ENCODE measurements around the gene IRF4.

Gene IRF4

GRCh38 chr6:398065-398464, 6.5 kb downstream of the IRF4 start:
- no peak for DNase-seq (ENCODE audit: low read depth in 4 of 4, low spot score in 1 of 4)

- DNase-seq (ENCODE audit: low read depth in 4 of 4, low spot score in 1 of 4): no peak
These were observed 7.1 kb downstream of the IRF4 start for GRCh38 chr6:398558-399078.

- no peak for DNase-seq (ENCODE audit: low read depth in 4 of 4, low spot score in 1 of 4)
These were observed 8.4 kb downstream of the IRF4 start for GRCh38 chr6:399785-400534.

GRCh38 chr6:400815-401214, 9.3 kb downstream of the IRF4 start:
- DNase-seq (ENCODE audit: low read depth in 4 of 4, low spot score in 1 of 4): no peak

GRCh38 chr6:401239-401993, 9.9 kb downstream of the IRF4 start:
- DNase-seq (ENCODE audit: low read depth in 4 of 4, low spot score in 1 of 4): no peak

GRCh38 chr6:401994-402640, 10.6 kb downstream of the IRF4 start:
- DNase-seq (ENCODE audit: low read depth in 4 of 4, low spot score in 1 of 4): no peak

GRCh38 chr6:402901-403658, 11.5 kb downstream of the IRF4 start:
- DNase-seq (ENCODE audit: low read depth in 4 of 4, low spot score in 1 of 4): peak in 1 of 4 experiments; percentile 65

- peak in 1 of 4 experiments; percentile 64 for DNase-seq (ENCODE audit: low read depth in 4 of 4, low spot score in 1 of 4)
These were observed 12.4 kb downstream of the IRF4 start for GRCh38 chr6:403659-404655.

GRCh38 chr6:404685-405423, 13.3 kb downstream of the IRF4 start:
- DNase-seq (ENCODE audit: low read depth in 4 of 4, low spot score in 1 of 4): no peak

GRCh38 chr6:408148-408547, 16.6 kb downstream of the IRF4 start:
- DNase-seq (ENCODE audit: low read depth in 4 of 4, low spot score in 1 of 4): no peak

- DNase-seq (ENCODE audit: low read depth in 4 of 4, low spot score in 1 of 4): no peak
These were observed 17.1 kb downstream of the IRF4 start for GRCh38 chr6:408599-409102.

GRCh38 chr6:409370-409972, 17.9 kb downstream of the IRF4 start:
- DNase-seq (ENCODE audit: low read depth in 4 of 4, low spot score in 1 of 4): no peak

- no peak for DNase-seq (ENCODE audit: low read depth in 4 of 4, low spot score in 1 of 4)
These were observed 19.2 kb downstream of the IRF4 start for GRCh38 chr6:410555-411395.

- DNase-seq (ENCODE audit: low read depth in 4 of 4, low spot score in 1 of 4): no peak
These were observed 20.0 kb downstream of the IRF4 start for GRCh38 chr6:411402-412145.

- no peak for DNase-seq (ENCODE audit: low read depth in 4 of 4, low spot score in 1 of 4)
These were observed 20.8 kb downstream of the IRF4 start for GRCh38 chr6:412146-412886.

GRCh38 chr6:414447-414846, 22.9 kb downstream of the IRF4 start:
- DNase-seq (ENCODE audit: low read depth in 4 of 4, low spot score in 1 of 4): no peak

Data from stimulated activated CD4-positive, alpha-beta T cell treated with anti-CD3 and anti-CD28 coated beads, Interleukin-1b, Interleukin-23, amount 100 ng/mL, for 24 hours (primary cell).